Measurements from ENCODE around the gene CDH26.

- TF ChIP-seq GABPA (IDR thresholded peaks at IDR 0.05; ENCODE audit: low read depth): no peak
- no peak for TF ChIP-seq CTCF (IDR thresholded peaks at IDR 0.05; ENCODE audit: insufficient read depth, low read length)
- no peak for TF ChIP-seq POLR2AphosphoS5 (IDR thresholded peaks at IDR 0.05; ENCODE audit: low read depth)
- no peak for TF ChIP-seq REST (IDR thresholded peaks at IDR 0.05; ENCODE audit: insufficient replicate concordance, low read depth)
- no peak for TF ChIP-seq SPI1 (IDR thresholded peaks at IDR 0.05; ENCODE audit: borderline replicate concordance, low read depth)
Measured at GRCh38 chr20:60009826-60010616, 51.8 kb downstream of the CDH26 start.
